GM19328 (cell line): ENCODE results near the gene UST.
"Not testable (repeated sequence)": the region's sequence is repeated elsewhere in the genome, so short reads cannot be mapped to it uniquely, and the experiment has no call there.

Experiments
- ATAC-seq: cut with Tn5 transposase; IDR thresholded peaks from one replicate; pipeline ENCODE4 v1.9.1; 2021; ENCODE audit warnings: mild to moderate bottlenecking, moderate library complexity; ENCODE audit not compliant: unreplicated experiment

Gene UST

DNA sequence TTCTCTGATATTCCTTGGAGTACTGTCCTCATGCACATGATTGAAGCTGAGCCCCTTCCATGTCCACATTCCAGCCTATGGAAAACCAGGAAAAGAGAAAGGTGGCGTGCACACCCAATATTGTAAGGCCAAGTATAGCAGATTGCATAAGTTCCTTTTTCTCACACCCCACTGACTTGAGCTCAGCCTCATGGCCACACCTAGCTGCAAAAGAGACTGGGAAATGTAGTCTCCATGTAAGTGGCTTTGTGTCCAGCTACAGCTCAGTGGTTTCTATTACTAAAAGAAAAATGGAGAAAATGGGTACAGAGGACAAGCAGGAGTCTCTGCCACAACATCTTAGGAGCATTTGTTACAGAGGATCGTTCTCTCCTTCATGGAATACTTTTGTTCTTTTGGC, 10.8 kb upstream of the UST start:
- no peak for ATAC-seq

DNA sequence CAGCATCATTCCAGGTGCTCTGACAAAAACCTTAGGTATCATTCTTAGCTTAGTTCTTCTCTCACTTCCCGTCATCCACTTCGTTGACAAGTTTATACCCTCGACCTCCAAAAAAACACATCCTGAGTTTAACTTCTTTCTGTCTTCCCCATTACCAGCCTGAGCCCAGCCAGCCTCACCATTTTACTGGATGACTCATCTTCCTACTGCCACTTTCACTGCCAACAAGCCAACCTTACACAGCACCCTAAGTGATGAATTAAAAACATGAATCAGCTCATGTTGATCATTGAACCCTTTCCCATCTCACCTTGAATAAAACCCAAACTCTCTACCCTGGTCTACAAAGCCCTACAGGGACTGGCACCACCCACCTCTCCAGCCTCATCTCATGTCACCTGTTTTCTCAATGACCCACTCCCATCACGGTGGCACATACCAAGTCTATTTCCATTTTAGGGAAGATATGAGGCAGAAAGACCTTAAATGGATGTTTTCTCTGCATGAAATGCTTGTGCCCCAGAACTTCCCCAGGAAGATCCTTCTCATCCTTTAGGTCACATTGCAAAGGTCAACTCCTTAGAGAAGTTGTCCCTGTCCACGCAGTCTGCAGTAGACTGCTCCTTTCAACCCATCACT, 9.9 kb upstream of the UST start:
- no peak for ATAC-seq

- ATAC-seq, result no peak
These were observed 9.0 kb upstream of the UST start for GRCh38 chr6:148737806-148738205.

GRCh38 chr6:148738946-148739821, 7.6 kb upstream of the UST start:
- ATAC-seq, result no peak

GRCh38 chr6:148739822-148740128, 7.1 kb upstream of the UST start:
- no peak for ATAC-seq

GRCh38 chr6:148743476-148743875, 3.4 kb upstream of the UST start:
- ATAC-seq, result no peak

DNA sequence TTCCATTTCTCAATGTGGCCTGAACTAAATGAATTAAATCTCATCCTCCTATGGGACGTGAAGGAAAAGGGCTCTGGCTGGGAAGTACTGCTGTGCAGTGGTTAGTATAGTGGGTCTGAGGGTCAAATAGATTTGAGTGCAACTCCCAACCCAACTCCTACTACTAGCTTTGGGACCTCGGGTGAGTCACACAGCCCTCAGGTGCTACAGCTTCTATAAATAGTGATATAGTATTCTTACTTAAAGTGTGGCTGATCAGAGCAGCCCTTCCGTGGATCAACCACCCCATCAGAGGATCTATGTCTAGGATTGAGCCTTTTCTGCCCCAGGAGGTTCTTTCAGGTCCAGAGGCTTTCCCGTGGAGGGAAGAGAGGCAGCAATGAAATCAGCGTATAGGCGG, 904 bp upstream of the UST start:
- ATAC-seq, result no peak

- no peak for ATAC-seq
These were observed 278 bp downstream of the UST start for GRCh38 chr6:148747145-148747470.

DNA sequence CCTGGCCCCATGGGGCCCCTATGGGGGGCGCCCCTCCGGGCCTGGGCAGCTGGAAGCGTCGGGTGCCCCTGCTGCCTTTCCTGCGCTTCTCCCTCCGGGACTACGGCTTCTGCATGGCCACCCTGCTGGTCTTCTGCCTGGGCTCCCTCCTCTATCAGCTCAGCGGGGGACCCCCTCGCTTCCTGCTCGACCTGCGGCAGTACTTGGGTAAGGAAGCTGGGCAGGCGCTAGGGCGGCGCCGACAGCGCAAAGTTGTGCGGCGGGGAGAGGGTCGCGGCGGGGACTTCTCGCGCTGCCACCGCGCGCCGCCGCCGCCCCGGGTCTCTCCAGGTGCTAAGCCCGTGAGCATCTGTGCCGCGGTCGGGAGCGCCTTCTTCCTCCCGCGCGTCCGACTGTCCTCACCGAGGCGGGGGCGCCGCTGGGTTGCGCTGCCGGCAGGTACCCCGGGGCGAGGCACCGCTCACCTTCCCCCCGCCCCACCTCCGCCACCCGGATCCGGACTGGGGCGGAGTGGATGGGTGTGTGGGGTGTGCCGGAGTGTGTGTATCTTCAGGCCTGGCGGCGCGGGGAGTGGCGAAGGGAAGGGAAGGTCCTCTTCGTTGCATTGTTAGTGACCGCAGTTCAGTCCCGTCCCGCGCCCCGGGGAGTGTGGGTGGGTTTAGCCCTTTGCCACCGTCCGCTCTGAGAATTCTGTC, 788 bp downstream of the UST start:
- ATAC-seq, result no peak

GRCh38 chr6:148749674-148750073, 2.8 kb downstream of the UST start:
- no peak for ATAC-seq

DNA sequence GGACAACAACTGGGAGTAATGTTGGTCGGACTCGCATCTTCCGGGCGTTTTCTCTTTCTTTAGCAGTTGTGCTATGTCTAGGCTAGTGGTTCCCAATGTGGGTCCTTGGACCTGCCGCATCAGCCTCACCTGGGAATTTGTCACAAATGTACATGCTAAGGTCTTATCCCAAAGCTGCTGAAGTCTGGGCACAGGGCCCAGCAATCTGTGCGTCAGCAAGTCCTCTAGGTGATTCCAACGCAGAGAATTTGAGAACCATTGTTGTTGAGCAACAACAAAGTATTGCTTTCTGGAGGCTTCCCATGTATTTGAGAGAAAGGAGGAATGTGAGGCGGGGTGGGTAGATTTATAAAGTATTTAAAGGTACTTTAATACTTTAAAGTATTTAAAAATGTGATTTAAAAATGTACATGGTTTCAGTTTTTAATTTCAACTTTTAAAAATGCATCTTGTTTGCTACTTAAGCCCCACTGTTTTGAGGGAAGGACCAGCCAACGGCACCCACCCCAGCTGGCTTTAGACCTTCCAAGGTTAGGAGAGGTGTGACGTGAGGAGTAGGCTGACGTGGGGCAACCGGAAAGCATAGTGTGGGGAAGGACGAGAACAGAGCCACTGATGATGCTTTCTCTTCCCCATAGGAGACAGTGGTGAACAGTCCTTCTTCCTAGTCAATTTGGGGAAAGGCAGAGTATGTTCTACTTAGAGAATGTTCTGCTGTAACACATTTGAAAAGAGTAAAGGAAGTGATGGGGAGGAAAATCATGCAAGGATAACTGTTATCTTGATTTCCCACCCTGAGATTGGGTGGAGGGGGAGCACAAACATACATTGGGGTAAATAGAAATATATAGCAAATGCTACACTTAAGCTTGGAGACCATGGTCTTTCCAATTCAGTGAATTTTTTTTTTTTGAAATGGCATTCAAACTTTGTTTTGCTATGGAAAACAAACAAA, 4.3 kb downstream of the UST start:
- no peak for ATAC-seq

DNA sequence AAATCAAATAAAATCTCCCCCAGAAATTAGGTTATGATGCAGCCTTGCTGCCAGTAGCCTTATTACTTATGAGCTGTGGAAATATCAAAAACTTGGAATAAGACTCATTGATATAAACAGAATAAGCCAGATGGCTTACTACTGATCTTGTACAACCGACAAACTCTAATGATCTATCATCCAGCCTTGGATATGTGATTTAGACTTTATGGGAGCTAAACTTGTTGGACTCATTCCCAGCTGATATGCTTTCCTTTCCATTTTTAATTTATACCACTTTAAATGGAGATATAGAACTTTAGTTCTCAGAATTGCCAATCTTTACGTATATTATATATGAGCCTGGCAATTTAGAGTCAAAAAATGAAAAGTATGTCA, 5.0 kb downstream of the UST start:
- ATAC-seq, result no peak

DNA sequence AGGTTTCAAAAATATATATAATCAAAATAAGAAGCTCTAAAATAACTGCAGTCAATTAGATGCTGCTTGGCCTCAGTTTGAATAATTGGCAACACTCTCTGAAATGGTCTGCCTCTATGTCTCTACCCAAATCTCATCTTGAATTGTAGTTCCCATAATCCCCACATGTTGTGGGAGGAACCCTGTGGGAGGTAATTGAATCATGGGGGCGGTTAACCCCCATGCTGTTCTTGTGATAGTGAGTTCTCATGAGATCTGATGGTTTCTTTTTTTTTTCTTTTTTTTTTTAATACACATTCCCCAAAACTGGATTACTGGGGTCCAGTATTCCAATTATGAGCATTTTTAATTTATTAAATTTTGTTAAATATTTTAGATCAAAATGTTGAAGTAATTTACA, 8.5 kb downstream of the UST start:
- ATAC-seq, result not testable (repeated sequence)

DNA sequence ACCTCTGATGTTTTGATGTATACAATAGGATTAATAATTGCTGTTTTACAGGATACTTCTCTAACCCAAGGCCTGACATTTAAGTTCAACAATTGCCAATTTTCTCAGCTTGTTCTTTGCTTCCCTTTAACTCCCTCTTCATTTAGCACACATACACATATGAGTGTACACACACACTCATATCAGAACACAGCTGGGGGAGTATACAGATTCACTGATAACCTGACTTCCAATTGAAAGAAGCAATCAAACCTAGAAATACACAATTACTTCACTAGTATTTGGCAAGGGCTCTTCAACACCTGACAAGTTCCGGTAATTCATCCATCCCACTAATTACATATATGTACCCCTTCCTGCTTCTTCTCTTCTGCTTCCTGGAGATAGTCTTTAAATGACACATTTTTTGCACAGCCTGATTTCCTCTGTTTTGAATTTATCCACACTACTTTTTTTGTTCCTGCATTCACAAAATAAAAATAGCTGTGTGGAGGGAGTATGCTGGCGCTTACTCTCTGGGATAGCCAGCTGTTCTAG, 11.2 kb downstream of the UST start:
- ATAC-seq, result no peak

GRCh38 chr6:148758492-148758891, 11.7 kb downstream of the UST start:
- ATAC-seq, result peak; percentile 69

DNA sequence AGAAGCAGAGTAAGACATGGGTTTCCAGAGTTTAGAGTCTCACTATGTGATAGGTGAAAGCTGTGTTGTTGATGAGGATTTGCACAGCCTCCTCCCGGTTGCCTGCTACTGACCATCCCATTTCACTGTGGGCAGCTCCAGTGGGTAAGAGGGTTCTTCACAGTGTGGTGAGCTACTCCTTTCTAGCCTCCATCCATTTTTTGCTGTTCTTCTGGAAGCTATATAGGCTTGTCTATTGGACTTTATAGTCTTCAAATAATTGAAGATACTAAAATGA, 13.4 kb downstream of the UST start:
- ATAC-seq, result no peak

DNA sequence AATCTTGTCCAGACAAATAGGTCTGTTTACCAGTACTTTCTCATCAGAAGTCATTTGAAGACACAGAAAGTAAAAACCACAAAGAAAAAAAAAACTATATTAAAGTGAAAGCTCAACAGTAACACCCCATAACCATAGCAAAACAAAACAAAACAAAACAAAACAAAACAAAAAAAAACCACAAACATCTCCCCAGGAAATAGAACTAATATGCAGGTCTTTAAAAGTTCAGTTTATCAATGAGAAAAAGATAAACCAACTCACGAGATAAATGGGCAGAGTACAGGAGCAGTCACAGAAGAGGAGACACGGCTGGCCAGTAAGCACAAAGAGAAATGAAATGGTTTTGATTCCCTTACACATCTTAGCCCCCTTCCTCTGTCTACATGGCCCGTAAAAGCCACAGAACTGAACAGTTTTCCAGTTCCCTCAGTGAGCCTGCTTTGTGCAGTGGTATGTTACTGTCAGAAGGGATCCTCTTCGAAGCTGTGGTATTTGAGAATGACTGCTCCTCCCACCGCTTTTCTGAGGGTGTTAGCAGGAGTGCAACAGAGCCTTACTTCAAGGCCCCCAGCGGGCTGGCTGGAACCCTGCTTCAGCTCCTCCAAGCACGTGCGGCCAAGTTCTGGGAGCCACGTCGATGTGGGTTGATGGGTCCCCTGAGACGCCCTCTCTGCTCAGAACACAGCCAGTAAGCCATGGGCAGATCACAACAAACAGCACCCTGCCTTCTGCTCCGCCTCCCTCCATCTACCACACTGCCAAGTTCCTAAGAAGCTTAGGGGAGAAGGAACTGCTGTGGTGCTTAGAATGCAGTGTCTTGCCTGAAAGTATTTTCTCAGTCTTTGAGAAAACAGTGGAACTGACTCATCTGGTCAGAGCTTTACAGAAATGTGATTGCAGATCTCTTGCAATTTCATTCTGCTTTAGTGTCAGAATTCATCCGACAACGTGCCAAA, 14.0 kb downstream of the UST start:
- ATAC-seq, result peak; percentile 32

DNA sequence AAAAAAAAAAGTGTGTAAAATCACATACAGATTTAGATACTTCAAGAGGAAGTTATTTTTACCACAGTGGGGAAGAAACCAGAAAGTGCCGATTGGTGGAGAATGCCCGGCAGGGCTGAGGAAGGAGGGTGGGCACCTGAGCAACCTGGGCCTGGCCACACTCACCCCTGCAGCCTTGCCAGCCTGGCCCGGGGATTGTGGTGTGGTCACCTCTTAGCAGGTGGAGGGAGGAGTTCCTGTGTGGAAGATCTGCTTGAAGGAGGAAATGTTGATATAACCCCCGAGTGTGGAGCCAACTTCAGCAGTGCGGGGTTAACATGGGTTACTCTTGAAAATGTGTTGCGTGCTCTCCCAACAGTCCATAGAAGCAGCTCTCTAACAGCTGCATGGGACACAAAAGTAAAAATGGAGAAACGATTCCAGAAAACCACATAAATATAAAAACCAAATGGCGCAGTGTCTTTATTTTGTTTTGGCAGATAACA, 14.7 kb downstream of the UST start:
- ATAC-seq, result no peak

GRCh38 chr6:148762231-148762630, 15.4 kb downstream of the UST start:
- no peak for ATAC-seq
